Panc1 (cell line): ENCODE measurements around the gene EYA2. TPM values are rescaled to one million over a fixed set of nuclear protein-coding genes. Genes with fewer than 3 reads are reported as not detected.

Experiments
- ATAC-seq: fragments of 200-7000 bp; cut with Tn5 transposase; 2 replicates; pipeline ENCODE4 v1.9.1; 2020; ENCODE audit warnings: mild to moderate bottlenecking, moderate library complexity
- BruUV-seq: library from RNA; stranded (reverse); fragments of 400-500 nt; replicated peaks from 2 replicates; lab custom pipeline; 2021; lab: Mats Ljungman, UMichigan
- CTCF ChIA-PET: fragments of 300-600 bp; sonication (Branson Sonifier 250); formaldehyde crosslinking; loops from one replicate; lab custom pipeline; 2022; ENCODE audit warnings: antibody characterized with exemption; lab: Charles Lee
- POLR2A ChIA-PET: fragments of 300-600 bp; sonication (Branson Sonifier 250); formaldehyde crosslinking; loops from one replicate; lab custom pipeline; 2022; ENCODE audit warnings: antibody characterized with exemption; lab: Charles Lee
- DNase-seq: peaks from one replicate; pipeline ENCODE4 v3.0.0-alpha.2; 2010; ENCODE audit warnings: low read depth, low spot score
- H3K27ac ChIP-seq: 2 replicates; pipeline ENCODE4 v1.5.1; 2011; ENCODE audit warnings: mild to moderate bottlenecking, low read length, inconsistent platforms
- H3K27me3 ChIP-seq: fragments of 200-500 bp; sonication (Bioruptor generic); 2 replicates; pipeline ENCODE4 v1.6.0; 2014; ENCODE audit warnings: low read length, inconsistent platforms; ENCODE audit not compliant: control insufficient read depth, insufficient read depth
- H3K36me3 ChIP-seq: fragments of 200-500 bp; sonication (Bioruptor generic); 2 replicates; pipeline ENCODE4 v1.5.1; 2014; ENCODE audit warnings: inconsistent platforms, mild to moderate bottlenecking, low read length, moderate library complexity; ENCODE audit not compliant: control insufficient read depth, insufficient read depth
- H3K4me1 ChIP-seq: 2 replicates; pipeline ENCODE4 v1.5.1; 2011; ENCODE audit warnings: inconsistent platforms, mild to moderate bottlenecking, low read length, moderate library complexity; ENCODE audit not compliant: control insufficient read depth, insufficient read depth
- H3K4me3 ChIP-seq, 2 experiments: 2 replicates each; pipeline ENCODE4 v1.5.1; 2011 to 2012; ENCODE audit warnings: low read depth in 2 of 2, low read length in 2 of 2, mild to moderate bottlenecking in 2 of 2, inconsistent platforms in 1 of 2, moderate library complexity in 1 of 2
- H3K9me3 ChIP-seq: fragments of 200-500 bp; sonication (Bioruptor generic); 2 replicates; pipeline ENCODE4 v1.5.1; 2014; ENCODE audit warnings: low read depth, mild to moderate bottlenecking, inconsistent platforms, low read length, moderate library complexity; ENCODE audit not compliant: control insufficient read depth, insufficient read depth
- CTCF ChIP-seq: fragments of 450-650 bp; IDR thresholded peaks from 2 replicates; pipeline ENCODE4 v1.5.1; 2017; ENCODE audit warnings: mild to moderate bottlenecking
- POLR2AphosphoS5 ChIP-seq: IDR thresholded peaks from 2 replicates; pipeline ENCODE4 v1.6.1; 2012; ENCODE audit warnings: mild to moderate bottlenecking, low read depth, low read length, moderate library complexity
- REST ChIP-seq, 2 experiments: IDR thresholded peaks; 2 replicates each; pipeline ENCODE4 v1.6.1; 2011 to 2012; ENCODE audit warnings: low read depth in 2 of 2, control low read depth in 1 of 2, low read length in 1 of 2, mild to moderate bottlenecking in 1 of 2, moderate library complexity in 1 of 2; ENCODE audit not compliant: insufficient read depth in 1 of 2
- SIN3A ChIP-seq: IDR thresholded peaks from 2 replicates; pipeline ENCODE4 v1.6.1; 2012; ENCODE audit warnings: low read depth, mild to moderate bottlenecking, low read length, moderate library complexity, borderline replicate concordance; ENCODE audit not compliant: insufficient read depth
- TCF7L2 ChIP-seq: IDR thresholded peaks from 2 replicates; pipeline ENCODE4 v1.6.1; 2011; ENCODE audit warnings: mild to moderate bottlenecking, low read depth, low read length, inconsistent platforms
- in situ Hi-C: cut with HindIII; loops from 2 replicates; pipeline ENCODE4 v1.10.0; 2016; ENCODE audit warnings: low sequenced_read_pairs, low pct_unique_long_range_greater_than_20kb
- intact Hi-C: fragments of 100-400 bp; cut with micrococcal nuclease; formaldehyde crosslinking; loops from one replicate; pipeline ENCODE4 v1.10.0; 2022; ENCODE audit not compliant: unreplicated experiment
- total RNA-seq: library from RNA; stranded (reverse); gene quantifications from one replicate; pipeline ENCODE4 v1.2.1, GENCODE V29; 2021; ENCODE audit not compliant: unreplicated experiment

Gene EYA2
- total RNA-seq, 1 experiment from 2014 or later: 1.9 TPM

- BruUV-seq: no TSS peak
Measured at GRCh38 chr20:47198996-47199552, 304.4 kb downstream of the EYA2 start.

More at GRCh38 chr20:47198996-47199552, 304.4 kb downstream of the EYA2 start:
- DNase-seq: no peak
- no peaks in the 10 kb centered on the region for H3K36me3 ChIP-seq
- TF ChIP-seq POLR2AphosphoS5 (no peak), REST (IDR thresholded peaks at IDR 0.05; ENCODE audit: insufficient read depth in 1 of 2, low read depth in 2 of 2, low read length in 1 of 2) (no peak), SIN3A (no peak), CTCF (no peak), TCF7L2 (no peak)
- intact Hi-C loops (loop anchor here (5.0 kb wide), 1 partner anchor 183 kb away; no protein-coding TSS in a partner anchor), in situ Hi-C loops (no loop called here)
- ChIA-PET CTCF (no interaction called here), POLR2A (interaction anchor here (0.6 kb wide), 1 partner anchor 130 kb away, joined by 9 read pairs; no protein-coding TSS in a partner anchor)
- H3K27ac ChIP-seq: no peak overlapping the region
- ATAC-seq: no peak
- H3K9me3 ChIP-seq: no peaks in the 10 kb centered on the region
- no peaks in the 10 kb centered on the region for H3K4me1 ChIP-seq
- H3K4me3 ChIP-seq: no peak overlapping the region
- H3K27me3 ChIP-seq: no peaks in the 10 kb centered on the region
